DMS53 treated with DMSO at 0.1 percent for 48 hours (cell line): ENCODE measurements around the gene FNTB.
"Not testable (repeated sequence)": the region's sequence is repeated elsewhere in the genome, so short reads cannot be mapped to it uniquely, and the experiment has no call there.

Source experiments
- DNase-seq: peaks from one replicate; lab custom pipeline; 2025; ENCODE audit not compliant: unreplicated experiment; lab: John Stamatoyannopoulos, UW

Gene FNTB

DNA sequence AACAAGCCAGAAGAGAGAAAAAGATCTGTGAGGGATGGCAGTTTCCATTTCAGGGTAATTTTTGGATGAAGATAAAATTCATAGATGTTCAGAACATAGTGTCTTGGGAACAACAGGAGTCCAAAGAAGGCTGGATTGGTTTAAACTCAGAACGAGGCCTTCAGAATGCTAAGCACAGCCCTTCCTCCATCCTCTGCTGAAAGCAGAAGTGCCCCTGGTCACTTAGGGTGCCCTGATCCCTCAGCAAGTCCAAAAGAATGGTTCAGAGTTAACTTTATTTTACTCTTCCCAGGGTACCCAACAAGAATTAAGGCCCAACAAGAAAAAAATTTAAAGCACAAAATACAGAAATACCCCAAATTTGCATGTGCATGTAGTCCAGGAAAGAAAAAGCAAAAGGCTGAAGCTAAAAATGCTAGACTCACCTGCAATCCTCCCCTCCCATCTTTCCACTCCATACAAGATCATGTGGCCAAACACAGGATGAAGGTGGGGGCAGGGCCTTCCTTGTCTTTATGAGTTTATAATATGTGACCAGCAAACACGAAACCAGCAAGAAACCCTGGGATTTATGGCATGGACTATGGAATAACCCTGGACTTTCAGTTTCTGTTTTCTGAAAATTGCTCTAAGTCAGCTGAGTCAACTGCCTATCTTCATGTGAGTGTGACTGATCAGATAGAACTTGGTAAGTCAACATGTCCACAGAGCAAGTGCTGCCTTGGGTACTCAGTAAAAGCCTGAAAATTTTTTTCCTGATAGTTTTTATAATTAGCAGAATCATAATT, 94.5 kb downstream of the FNTB start:
- no peak for DNase-seq

- DNase-seq: no peak
Measured at GRCh38 chr14:65082930-65083329, 96.2 kb downstream of the FNTB start.

DNA sequence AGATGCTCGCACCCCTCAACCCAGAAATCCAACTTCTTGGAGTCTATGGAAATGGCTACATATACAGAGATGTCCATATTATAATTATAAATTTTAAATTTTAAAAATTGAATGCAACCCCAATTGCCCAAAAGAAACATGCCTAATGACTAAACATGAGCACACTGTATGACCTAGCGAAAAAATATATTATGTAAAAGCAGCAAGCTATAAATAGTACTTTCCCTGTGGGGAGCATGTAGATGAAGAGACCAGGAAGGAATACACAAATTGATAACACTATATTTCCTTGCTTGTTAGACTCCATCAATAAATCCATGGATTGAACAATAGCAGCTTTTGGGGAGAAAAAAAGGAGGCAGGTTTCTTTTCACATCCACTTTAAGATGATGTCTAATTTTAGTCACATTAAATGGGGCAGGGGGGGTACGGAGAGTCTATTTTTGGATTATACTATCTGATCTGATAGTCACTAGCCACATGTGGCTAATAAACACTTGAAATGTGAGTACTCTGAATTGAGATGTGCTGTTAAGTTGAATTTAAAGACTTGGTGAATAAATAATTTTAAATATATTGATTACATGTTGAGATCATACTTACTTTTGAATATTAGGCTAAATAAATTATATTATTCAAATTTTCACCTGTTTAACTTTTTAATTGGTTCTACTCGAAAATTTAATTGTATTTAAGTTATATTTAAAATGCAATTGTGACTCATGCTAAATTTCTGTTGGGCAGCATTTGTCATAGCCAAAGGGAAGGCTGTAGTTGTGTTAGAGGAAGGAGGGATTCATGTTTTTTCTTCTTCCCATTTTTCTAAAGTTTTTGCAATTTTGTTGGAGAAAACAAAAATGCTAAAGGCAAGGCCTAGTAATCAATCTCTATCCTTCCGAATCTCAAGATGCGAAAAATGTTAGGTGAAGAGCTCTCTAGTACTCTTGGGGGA, 98.1 kb downstream of the FNTB start:
- DNase-seq: no peak

GRCh38 chr14:65086686-65087085, 100.0 kb downstream of the FNTB start:
- DNase-seq: not testable (repeated sequence)

DNA sequence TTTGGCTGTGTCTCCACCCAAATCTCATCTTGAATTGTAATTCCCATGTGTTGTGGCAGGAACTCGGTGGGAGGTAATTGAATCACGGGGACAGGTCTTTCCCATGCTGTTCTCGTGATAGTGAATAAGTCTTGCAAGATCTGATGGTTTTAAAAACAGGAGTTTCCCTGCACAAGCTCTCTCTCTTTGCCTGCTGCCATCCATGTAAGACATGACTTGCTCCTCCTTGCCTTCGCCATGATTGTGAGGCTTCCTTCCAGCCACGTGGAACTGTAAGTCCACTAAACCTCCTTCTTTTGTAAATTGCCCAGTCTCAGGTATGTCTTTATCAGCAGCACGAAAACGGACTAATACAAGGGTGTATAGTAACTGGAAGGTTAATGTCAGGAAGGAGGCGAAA, 101.1 kb downstream of the FNTB start:
- not testable (repeated sequence) for DNase-seq

GRCh38 chr14:65092349-65092748, 105.7 kb downstream of the FNTB start:
- DNase-seq: no peak

- DNase-seq: no peak
Measured at GRCh38 chr14:65095633-65096205, 109.0 kb downstream of the FNTB start.

- DNase-seq: no peak
Measured at GRCh38 chr14:65096323-65097089, 109.8 kb downstream of the FNTB start.

GRCh38 chr14:65098586-65098985, 111.9 kb downstream of the FNTB start:
- no peak for DNase-seq

DNA sequence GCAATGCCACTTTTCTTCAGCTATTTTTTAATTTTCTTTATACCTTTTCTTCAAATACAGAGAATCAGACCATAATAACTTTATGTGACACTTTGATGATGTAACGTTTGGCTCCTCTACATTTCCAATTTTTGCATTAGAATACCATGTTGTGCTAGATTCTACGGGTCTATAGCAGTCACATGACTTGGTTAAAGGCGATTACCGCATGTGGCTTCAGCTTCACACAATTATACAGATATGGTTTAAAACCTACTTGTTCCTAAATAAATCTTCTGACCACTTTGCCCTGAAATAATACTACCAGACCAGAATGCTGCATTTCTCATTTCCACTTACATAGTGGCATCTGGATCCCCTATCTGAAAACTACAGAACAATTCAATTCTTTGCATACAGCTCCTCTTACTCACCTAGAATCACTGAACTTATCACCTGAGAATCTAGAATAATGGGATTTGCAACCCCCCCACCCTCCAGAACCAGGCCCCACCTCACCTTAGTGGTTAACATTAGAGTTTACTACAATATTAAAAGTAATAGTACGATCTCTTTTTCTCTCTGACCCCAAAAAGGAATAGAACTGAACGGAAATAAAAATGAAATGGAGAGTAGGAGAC, 114.3 kb downstream of the FNTB start:
- DNase-seq: no peak

DNA sequence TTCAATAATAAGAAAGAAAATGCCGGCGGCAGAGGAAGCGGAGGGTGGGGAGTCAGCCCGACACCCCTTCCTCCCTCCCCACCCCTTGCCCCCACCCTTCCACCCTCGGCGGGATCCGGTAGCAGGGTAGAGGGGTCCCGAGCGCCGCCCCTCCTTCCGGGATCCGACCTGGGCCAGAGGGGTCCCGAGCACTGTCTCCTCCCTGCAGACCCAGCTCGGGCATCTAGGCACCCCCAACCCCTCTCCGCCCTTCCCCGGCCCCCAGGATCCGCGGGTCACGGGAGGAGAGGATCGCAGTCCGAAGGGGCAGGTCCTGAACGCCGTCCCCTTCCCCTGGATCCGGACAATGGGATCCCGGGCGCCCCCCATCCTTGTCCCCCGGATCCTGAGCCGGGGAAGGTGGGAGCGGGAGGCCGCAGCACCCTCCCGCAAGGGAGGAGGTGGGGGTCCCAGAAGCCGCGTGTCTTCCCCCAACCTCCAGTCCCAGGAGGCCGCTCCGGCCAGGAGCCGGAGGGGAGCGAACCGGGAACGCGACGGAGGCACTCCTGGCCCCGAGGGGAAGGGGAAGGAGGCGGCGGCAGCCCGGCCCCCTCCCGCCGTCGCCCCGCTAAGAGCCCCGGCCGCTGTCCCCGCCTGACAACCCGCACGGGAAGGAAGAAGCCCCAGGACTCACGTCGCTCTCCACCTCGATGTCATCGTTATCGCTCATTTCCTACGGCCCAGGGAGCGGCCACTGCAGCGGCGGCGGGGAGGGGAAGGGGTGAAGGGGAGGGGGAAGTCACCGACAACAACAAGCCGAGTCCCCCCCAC, 115.1 kb downstream of the FNTB start:
- DNase-seq: no peak

DNA sequence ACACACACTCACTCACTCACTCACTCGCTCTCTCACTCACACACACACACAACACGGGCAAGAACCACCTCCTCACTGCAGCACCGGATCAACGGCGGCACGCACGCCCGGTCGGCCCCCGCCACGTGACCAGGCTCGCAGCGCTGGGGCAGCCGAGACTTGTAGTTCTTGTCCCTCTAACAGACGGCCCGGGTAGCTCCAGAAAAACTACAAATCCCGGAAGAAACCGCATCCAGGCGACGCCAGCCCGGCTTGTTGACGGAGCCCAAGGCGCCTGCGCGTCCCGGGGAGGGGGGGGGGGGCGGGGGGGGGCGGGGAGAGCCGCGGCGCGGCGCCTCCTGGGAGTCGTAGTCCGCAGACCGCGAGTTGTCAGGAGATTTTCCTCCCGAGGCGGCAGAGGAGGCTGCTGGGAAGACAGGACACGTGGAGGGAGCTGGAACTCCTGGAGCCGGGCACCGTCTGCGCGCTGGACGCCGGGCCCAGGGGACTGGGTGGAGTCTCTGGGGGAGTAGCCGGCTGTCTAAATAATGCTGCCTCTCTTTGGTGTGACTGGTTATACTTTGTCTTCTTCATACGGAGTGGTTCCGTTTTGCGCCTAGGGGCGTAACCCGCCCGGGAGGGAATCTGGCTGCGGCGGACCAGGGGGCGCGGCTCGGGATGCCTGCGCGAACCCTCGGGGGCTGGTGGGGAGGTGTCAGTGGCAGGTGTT, 115.9 kb downstream of the FNTB start, which contains the start of gene MAX:
Gene MAX, minus strand, starts transcription at position 77 of the 709 bp plus-strand sequence. CDS start 178 bp downstream, outside the sequence.
- peak; percentile 97 for DNase-seq

DNA sequence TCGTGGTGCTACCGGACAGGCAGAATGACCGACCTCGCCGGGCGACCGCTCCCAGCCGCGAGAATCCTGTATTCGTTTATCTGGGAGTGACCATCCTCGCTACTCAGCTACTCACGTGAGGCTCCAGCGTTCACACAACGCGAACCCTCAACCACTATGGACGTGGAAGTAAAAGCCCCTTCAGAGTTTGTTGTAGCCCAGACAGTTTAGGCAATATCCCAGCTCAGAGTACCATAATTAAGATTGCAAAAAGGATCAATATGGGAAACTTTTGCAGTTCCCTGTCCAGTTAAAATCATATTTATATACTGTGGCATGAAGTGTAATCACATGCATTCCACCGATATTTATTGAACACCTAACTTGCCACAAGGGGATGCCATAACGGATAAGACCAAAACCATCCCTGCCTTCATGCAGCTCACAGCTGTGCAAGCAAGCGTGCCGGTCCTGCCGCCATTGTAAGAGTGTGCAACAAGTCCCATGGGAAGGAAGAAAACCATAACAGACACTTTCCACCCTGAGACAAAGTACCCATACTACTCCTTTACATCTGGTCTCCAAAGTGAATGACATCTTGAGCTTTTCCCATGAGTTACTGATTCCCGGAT, 116.6 kb downstream of the FNTB start:
- DNase-seq: peak; percentile 28

DNA sequence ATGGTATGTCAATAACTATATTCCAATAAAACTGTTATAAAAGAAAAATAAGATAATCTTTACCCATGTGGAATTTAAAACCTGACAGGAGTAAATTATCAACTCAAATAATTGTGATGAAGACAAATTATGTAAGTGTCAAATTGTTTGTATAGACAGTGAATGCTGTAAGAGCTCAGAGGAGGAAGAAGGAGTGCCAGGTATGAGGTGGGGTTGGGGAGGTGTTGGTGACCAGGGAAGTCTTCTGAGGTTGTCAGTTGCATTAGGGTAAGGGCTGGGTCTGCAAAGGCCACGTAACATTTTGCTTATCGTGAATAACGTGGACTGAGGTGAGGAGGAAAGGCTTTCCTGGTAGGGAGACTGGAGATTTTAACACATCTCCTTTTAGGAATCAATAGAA, 118.1 kb downstream of the FNTB start:
- no peak for DNase-seq

GRCh38 chr14:65106316-65106715, 119.6 kb downstream of the FNTB start:
- no peak for DNase-seq

DNA sequence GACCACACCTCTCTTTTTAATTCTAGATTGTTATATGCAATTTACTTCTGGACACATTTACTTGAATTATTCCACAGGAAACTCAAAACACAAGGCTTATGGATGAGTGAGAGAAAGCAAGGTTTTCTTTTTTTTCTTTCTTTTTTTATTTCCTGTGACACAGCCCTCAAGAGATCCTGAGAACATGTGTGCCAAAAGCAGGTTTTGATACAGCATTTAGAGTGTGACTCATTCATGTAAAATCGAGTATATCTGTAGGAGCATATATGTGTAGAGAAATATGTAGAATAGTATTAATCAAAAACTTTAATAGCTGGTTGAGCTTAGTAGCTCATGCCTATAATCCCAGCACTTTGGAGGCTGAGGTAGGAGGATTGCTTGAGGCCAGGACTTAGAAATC, 120.0 kb downstream of the FNTB start:
- DNase-seq: no peak

- DNase-seq: no peak
Measured at GRCh38 chr14:65107200-65107599, 120.5 kb downstream of the FNTB start.

DNA sequence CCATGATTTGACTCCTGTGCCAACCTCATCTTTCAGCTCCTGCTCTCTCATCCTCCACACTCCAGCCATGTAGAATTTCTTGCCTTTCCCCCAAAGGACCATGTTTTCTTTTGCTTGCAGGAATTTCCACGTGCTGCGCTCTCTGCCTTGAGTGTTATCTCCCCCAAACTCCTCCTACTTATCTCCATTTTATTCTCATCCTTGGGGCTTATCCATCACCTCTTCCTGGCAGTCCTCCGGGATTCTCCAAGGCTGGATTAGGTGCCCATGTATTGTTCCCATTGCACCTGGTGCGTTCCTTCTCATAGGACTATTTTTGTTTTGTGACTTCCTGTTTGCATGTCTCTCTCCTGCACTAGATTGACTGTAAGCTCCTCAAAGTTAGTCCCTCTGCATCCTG, 122.7 kb downstream of the FNTB start:
- DNase-seq: no peak
